HL-60/S4 (cell line): ENCODE measurements around the gene TWIST1.

Source experiments
- in situ Hi-C: fragments of 300-500 bp; cut with MboI; formaldehyde crosslinking; loops from 2 replicates; pipeline ENCODE4 v1.14.3; 2022; ENCODE audit warnings: low sequenced_read_pairs

TWIST1 gene

DNA sequence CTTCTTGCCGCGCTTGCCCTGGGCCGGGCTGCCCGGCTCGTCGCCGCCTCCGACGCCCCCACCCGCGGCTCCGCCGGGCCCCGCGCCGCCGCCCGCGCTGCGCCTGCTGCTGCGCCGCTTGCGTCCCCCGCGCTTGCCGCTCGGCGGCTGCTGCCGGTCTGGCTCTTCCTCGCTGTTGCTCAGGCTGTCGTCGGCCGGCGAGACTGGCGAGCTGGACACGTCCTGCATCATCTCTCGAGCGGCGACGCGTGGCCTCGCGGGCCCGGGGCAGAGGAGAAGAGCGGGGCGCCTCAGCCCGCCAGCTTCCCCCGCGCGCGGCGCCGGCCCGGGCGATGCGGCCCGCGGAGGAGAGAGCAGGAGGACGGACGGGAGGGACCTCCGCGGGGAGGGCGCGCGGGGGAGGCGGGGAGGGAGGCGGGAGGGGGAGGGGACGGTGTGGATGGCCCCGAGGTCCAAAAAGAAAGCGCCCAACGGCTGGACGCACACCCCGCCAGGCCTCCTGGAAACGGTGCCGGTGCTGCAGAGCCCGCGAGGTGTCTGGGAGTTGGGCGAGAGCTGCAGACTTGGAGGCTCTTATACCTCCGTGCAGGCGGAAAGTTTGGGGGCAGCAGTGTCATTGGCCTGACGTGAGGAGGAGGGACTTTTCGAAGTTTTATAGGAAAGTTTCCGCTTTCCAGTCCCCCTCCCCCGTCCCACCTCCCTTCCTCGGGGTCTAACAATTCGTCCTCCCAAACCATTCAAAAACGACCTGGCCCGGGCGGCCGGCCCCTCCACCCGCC lies at the start of gene TWIST1:
TSS of gene TWIST1 (minus strand) at position 546 of the 779 bp plus-strand sequence. CDS start at position 231, 315 bp downstream.
- in situ Hi-C loops, result no loop called here

DNA sequence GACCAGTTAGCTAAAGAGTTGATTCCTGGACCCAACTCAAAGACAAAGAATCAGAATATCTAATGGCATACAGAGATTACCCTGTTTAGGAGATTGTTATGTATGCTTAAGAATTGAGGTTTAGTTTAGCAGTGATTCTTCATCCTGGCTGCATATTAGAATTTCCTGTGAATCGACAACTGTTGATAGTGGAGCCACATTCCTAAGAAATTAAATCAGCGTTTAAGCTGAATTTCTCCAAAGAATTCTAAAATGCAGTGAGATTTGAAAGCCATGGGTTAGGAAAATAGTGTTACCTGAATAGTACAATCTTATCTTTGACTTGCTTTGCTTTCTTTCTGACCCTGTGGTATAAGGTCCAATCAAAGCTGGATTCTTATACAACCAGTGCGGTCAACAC lies 44.2 kb upstream of the TWIST1 start:
- in situ Hi-C loops, result no loop called here

DNA sequence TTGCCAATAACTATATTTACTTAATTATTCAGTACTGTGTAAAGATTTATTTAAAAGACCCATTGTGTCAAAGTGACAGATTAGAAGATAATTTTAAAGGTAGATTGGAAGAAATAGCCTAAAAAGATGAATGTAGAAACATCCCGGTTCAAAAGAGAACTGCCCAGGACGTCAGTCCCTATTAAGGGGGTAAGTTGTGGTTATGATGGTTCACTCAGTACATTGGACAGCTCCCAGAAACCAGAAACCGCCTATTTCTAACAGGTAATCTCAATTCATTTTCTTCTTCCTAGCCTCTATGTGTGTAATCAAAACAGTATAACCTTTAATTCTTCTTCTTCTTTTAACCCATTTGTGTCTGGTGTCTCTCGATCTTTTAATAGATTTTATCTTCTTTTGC lies 29.3 kb upstream of the TWIST1 start:
- in situ Hi-C loops, result no loop called here

DNA sequence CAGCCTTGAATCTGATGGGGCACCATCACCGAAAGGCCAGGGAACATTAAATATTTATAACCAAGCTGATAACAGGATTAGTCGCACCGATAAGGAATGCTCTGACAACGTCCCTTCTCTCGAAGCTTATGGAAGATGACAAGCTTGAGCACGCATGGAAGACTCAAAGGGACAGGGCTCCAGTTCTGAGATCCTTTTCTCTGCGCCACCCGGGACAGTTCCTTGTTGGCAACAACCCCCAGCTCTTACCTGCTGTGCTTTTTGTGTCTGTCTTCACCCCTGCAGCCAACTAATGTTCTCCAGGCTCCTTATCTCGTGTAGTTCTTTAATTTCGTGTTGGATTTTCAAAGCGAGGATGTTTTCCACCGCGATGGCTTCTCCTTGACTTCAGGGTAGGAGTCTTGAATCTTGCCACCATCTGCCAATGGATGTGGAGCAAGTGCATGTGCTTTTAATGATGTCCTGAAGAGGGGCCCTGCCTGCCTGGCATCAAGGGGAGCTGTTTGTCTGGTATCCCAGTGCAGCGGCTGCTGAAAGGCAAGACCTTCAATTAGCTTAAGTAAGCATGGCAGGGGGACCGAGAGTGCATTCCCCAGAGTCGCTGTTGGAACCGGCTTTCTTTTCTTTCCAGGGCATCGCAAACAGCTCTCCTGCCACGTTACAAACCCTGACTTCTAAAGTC lies 28.1 kb upstream of the TWIST1 start:
- in situ Hi-C loops, result no loop called here

DNA sequence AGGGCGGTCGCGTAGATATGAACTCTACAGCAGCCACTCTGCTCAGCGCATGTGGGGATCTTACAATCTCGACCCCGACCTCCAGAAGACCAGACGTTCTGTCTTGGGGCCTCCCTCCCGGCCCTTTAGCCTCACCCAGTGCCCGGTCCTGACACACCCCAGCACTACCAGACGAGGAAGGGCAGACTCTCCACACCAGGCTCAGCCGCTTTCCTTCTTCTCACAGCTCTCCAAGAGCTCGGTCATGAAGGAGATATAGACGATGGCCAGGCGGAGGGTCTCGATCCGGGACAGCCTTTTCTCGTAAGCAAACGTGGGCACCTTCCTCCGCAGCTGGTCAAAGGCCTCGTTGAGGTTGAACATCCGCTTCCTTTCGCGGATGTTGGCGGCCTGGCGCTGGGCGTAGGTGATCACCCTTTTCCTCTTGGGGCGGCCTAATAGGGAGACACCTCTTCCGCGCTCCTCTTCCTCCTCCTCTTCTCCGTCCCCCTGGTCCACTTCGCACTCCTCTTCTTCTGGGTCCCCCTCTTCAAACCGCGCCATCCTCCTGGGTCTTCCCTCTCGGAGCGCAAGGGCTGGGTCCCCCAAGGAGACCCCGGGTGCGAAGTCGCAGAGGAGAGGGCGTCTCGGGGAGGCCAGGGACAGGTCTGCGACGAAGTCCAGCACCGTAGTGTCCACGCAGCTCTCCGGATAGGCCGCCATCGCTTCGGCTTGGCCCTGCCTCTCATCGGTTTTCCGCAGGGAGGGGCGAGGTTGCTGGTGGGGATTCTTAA lies 27.4 kb upstream of the TWIST1 start, which contains the start of gene FERD3L:
TSS of gene FERD3L (minus strand) at position 761 of the 773 bp plus-strand sequence. CDS start at position 702, 59 bp downstream.
- in situ Hi-C loops, result no loop called here

DNA sequence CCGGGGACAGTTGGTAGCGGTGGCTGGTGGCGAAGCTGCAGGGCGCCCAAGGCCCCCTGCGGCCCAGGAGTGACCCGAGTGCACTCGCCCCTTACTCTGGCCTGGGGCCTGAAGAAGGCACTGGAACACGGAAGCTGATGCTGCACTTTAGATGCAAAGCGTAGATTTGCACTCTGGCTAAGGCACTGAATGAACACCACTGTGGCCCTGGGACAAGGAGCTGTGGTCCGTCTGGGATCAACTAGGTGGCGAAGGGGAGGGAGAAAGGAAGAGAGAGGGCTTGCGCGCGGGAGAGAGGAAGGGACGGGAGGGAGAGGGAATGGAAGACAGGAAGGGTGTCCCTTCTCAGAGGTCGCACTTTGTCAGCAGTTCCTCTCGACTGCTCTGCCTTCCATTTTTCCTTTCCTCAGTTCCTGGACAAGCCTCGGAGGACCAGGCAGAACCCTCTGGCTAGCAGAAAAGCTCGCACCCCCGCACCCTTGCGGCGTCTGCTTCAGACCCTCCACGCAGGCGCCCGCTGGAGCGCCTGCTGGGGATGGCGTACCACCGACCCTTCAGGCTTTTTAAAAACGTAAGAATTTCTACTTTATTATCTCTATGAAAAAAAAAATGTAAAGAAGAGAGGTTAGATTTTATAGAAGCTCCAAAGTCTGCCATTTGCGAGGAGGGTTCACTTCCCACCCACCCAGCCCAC lies 26.6 kb upstream of the TWIST1 start:
- in situ Hi-C loops, result no loop called here

DNA sequence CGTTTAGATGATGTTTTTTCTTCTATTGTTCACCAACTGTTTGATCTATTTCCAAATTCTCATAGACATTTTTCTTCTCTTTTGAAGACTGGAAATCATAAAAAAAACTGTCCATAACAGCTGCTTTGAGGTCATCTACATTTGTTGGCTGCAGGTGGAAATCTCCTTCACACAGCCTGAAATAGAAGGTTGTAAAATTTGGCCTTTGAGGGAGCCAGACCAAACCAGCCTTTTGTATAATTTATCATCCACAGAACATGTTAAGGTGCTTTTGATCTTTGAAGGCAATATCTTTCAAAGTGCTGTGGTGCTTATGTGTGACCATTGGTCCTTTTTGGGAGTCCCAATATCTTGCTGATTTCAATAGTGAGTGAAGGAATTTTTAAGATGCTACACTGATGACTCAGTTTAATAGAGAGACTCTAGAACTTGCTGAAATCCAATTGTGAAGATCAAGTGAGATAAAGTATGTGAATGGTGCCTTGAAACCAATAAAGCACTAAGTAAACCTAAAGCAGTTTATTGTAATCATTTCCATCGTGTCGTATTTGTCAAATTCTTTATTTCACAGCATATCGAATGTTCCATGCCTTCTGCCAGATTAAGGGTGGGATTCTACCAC lies 22.4 kb upstream of the TWIST1 start:
- in situ Hi-C loops, result no loop called here

DNA sequence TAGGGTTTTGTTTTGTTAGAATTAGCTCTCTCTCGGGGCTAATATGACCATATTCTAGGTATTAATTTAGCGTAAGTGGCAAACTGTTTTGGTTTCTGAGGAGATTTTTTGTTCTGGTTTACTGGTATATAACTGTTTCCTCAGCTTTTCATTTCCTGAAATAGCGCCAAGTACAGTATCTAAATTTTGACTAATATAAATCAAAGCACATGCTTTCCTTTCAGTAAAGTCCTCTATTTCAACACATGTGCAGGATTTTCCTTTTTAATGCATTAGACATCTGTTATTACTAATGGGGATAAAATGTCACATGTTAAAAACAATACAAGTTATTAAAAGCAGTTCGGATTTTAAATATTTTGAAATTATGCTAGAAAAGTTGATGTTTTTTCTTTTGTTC lies 16.4 kb upstream of the TWIST1 start:
- in situ Hi-C loops, result no loop called here

DNA sequence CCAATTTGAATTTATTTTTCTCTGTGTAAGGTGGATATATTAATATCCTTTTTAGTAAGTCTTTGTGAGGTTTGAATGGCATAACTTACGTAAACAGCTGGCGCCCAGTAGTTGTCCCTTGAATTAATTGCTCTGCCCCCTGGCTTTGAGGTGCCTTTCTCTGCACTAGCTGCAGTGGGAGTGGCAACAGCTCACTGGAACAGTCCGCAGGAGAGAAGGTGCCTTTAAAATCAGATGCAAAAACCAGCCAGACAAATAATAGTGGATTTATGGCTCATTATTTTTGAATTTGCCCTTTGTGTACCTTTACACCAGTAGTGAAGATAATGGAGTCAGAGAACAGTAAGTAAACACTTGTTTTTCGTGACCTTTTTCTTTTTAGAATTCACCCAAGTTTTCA lies 16.0 kb upstream of the TWIST1 start:
- in situ Hi-C loops, result no loop called here

DNA sequence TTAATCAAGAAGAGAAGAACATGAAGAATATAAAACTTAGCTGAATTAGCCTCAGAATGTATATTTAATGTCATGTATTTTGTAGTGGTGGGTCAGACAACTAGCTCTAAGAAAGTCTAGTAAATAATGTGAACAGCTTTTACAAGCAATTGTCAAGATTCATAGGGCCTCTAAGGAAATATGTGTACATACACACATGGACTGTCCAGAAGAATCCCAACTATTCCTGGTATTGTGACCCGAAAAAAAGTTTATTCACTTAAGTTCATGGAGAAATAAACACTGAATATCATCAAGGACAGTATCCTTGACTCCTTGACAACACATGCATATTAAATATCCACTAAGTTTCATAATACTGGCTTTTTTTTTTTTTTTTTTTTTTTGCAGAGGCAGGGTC lies 11.4 kb upstream of the TWIST1 start:
- in situ Hi-C loops, result no loop called here

DNA sequence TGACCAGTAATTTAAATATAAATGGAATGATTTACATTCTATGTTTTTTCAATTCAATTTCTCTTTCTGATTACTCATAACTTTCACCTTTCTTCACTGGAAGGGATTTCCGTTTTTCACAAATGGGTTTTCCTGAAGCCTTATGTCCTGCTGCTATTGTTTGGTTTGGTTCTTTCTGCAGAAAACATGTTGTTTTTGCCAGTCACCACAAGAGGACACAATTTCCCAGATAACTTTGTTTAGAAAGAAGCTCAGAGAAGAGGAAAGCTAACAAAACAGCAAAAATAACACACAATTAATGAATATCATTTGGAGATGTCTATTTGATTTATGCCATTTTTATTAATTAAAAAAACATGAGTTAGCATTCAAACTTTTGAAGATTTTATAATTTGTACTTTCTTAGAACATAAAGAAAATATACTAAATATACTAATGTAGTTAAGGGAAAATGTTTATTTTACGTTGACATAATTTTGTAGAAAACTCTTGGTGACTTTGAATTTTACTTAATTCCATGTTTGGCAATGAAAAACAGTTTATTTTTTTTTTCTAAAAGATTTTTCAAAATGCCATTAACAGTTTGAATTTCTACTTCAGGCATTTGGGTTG lies 4.6 kb upstream of the TWIST1 start:
- in situ Hi-C loops, result no loop called here

DNA sequence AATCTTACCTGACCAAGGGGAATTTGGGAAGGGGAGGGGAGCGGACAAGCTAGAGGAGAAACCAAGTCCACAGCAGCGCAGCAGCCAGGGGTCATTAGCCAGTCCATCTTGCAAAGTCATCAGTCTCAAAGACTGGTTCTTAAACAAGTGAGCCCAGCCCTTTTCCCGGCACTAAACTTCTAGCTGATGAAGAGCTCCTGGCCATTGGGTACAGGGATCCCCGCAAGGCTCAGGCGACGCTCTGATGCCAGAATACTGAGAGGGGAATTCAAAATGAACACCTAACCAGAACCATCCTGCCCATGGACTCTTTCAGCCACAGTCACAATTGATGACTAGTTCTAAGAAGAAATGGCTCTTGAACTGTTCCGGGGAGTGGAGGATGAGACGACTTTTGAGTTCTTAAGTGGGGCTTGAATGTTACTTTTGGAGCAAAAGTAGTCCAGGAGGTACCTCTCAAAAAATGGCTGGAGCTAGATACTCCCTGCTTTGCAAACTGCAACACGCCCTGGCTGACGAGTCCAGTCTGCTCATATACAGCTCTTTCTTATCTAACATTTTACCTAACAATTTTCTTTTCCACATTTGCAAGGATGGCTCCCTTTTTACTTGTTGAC lies 2.5 kb upstream of the TWIST1 start:
- in situ Hi-C loops, result no loop called here

DNA sequence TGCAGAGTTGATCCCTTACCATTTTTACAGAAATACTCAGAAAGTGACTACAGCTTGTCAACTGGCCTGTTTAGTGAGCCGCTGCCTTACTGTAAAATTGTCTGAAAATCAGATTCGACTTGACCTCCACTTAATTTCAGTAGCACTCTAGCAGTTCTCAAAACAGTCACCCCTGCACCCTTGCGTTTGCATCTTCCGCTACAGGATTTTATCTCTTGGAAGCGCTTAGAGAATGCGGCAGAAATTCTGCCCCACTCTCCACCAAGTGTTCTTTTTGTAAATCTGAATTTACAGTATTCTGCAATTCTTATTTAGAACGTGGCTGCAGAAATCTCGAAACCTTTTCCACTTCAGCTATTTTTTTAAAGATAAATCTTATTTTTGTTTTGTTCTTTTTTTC lies 1.9 kb upstream of the TWIST1 start:
- in situ Hi-C loops, result no loop called here

DNA sequence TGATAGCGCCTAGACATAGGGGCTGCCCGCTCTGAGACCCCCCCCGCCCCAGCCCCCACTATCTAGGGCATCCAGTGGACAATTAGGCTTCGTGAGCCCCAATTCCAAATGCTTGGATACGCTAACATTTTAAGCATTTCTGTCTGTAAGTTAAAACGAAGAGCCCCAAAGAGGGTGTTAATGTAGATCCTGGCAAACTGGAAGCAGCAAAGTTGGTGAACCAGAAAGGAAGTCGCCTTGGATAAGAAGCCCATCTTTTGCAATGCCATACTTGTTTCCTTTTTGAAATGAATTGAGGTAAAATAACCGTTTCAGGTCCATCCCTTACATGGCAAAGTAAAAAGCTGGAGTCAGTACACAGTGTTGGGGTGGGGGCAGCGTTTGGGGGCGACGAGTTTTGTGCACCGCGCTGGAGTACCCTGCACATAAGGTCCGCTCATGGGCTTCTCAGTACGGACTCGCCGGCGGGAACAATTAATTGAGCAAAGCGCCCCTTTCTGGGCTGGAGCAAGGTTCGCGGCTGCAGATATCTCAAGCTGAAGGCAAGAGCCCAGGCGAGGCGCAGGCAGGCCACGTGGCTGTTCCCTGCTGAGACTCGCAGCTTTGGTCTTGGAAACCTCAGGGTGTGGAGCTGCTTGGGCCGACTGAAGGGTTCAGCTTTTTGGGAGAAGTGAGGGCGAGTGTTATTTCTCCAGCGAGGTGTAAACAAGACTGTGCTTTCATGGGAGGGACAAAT lies 1.4 kb upstream of the TWIST1 start:
- in situ Hi-C loops, result no loop called here

DNA sequence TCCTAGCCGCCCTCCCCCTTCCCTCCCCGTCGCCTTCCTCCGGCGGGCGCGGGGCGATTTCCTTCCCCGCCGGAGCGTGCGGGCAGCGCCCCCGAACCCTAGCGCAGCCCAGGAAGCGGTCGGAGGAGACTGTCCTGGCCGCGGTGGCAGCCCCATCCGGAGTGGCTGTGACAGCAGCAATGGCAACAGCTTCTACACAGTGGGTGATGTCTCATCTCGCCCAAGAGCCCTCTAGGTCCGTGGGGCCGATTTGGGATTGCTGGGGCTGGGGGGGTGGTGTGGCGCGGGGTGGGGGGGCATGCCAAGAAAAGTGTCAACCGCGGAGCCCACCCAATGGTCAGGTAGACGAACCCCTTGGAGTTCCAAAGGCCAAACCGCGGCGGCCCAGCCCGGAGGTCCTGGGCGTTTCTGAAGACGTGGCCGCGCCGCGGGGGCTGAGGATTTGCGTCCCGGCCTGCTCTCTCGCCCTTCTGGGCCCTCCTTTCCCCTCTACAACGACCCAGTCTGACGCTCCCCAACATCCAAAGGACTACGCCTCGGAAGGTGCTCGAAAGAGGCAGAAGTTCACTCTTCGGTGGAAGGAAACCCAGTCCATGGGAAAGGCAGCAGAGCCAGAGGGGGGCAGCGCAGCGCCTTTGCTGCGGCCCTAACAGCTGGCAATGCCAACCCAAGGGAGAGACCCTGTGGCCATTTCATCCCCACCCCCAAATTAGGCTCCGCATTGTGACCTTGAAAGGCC lies 603 bp upstream of the TWIST1 start:
- in situ Hi-C loops, result no loop called here

DNA sequence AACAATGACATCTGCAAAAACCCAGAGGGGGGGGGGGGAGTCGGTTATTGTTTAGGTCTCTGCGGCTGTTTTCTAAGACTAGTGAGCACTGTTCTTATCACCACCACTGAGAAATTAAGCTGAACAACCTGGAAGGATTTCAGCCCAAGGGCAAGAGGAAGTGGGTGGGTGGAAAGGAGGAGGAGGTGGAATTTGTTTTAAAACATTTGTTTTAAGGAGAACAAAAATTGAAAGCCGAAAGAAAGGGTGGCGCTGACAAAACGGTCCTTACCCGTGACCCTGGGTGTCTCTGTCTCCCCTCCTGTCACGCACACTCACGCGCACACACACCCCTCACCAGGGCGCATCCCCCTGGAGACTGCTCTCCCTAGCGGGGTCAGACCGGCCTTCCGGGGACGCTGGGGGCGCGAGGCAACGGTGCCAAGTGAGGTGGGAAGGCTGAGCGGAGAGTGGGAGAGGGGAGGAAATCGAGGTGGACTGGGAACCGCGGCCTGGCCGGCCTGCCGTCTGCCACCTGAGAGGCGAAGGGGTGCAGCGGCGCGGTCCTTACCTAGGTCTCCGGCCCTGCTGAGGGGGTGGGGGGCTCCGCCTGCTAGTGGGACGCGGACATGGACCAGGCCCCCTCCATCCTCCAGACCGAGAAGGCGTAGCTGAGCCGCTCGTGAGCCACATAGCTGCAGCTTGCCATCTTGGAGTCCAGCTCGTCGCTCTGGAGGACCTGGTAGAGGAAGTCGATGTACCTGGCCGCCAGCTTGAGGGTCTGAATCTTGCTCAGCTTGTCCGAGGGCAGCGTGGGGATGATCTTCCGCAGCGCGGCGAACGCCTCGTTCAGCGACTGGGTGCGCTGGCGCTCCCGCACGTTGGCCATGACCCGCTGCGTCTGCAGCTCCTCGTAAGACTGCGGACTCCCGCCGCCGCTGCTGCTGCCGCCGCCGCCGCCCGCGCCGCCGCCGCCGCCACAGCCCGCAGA lies 1.0 kb downstream of the TWIST1 start:
- in situ Hi-C loops, result no loop called here

DNA sequence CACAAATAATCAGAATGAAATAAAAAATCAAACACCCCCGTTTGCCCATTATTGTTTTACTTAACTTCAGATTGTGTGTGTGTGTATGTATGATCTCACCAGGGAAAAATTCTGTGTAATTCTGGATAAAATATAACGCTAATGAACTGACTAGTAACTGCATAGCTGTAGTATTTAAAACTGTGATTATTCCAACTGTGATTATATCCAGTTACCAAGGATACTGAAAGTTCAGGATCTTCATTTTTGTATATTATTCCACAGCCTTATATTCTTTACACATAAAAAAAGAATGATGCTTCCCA lies 2.9 kb downstream of the TWIST1 start:
- in situ Hi-C loops, result no loop called here
